ENCODE data around the gene SOX30. TPM values are rescaled to one million over a fixed set of nuclear protein-coding genes. Genes with fewer than 3 reads are reported as not detected.

Gene SOX30
- total RNA-seq, 3 donors from 2014 or later = 0.08 TPM; not detected in 2

GRCh38 chr5:157648275-157648990 lies 3.8 kb downstream of the SOX30 start:
- peaks cover 2% of the 10 kb centered on the region for H3K27me3 Mint-ChIP-seq (ENCODE audit: low read depth)
- peaks cover 15% of the 10 kb centered on the region for H3K4me1 Mint-ChIP-seq (ENCODE audit: low read depth)
- H3K9me3 Mint-ChIP-seq = peaks cover 7% of the 10 kb centered on the region
- no peak for ATAC-seq
- no peak for DNase-seq
- peaks cover 7% of the 10 kb centered on the region for H3K36me3 Mint-ChIP-seq (ENCODE audit: insufficient read depth)
- no peak overlapping the region for H3K4me3 Mint-ChIP-seq

GRCh38 chr5:157640406-157641066 lies 11.7 kb downstream of the SOX30 start:
- no peak for DNase-seq
- Mint-ChIP-seq H3K27me3 (ENCODE audit: low read depth) (no peaks in the 10 kb centered on the region), H3K4me1 (ENCODE audit: low read depth) (no peaks in the 10 kb centered on the region), H3K9me3 (no peaks in the 10 kb centered on the region), H3K4me3 (no peak overlapping the region), H3K36me3 (ENCODE audit: insufficient read depth) (no peaks in the 10 kb centered on the region)
- no peak for ATAC-seq

GRCh38 chr5:157630341-157630740 lies 21.9 kb downstream of the SOX30 start:
- H3K4me3 Mint-ChIP-seq = no peak overlapping the region
- no peaks in the 10 kb centered on the region for H3K27me3 Mint-ChIP-seq (ENCODE audit: low read depth)
- ATAC-seq (no peak), DNase-seq (no peak)
- H3K9me3 Mint-ChIP-seq = peaks cover 5% of the 10 kb centered on the region
- H3K4me1 Mint-ChIP-seq (ENCODE audit: low read depth) = no peaks in the 10 kb centered on the region
- H3K36me3 Mint-ChIP-seq (ENCODE audit: insufficient read depth) = no peaks in the 10 kb centered on the region

- no peaks in the 10 kb centered on the region for H3K36me3 Mint-ChIP-seq (ENCODE audit: insufficient read depth)
- no peaks in the 10 kb centered on the region for H3K27me3 Mint-ChIP-seq (ENCODE audit: low read depth)
- H3K4me3 Mint-ChIP-seq = no peak overlapping the region
- no peak for ATAC-seq
- H3K9me3 Mint-ChIP-seq = peaks cover 5% of the 10 kb centered on the region
- no peak for DNase-seq
- no peaks in the 10 kb centered on the region for H3K4me1 Mint-ChIP-seq (ENCODE audit: low read depth)
Observed at GRCh38 chr5:157626831-157627230, 25.4 kb downstream of the SOX30 start.

GRCh38 chr5:157624144-157624543 lies 28.1 kb downstream of the SOX30 start:
- no peak for ATAC-seq
- H3K27me3 Mint-ChIP-seq (ENCODE audit: low read depth) = no peaks in the 10 kb centered on the region

GRCh38 chr5:157620776-157621175 lies 31.5 kb downstream of the SOX30 start:
- H3K4me3 Mint-ChIP-seq = no peak overlapping the region
- H3K9me3 Mint-ChIP-seq = no peaks in the 10 kb centered on the region
- H3K36me3 Mint-ChIP-seq (ENCODE audit: insufficient read depth) = no peaks in the 10 kb centered on the region
- no peaks in the 10 kb centered on the region for H3K27me3 Mint-ChIP-seq (ENCODE audit: low read depth)
- no peaks in the 10 kb centered on the region for H3K4me1 Mint-ChIP-seq (ENCODE audit: low read depth)
- DNase-seq (no peak), ATAC-seq (no peak)

More at GRCh38 chr5:157624144-157624543, 28.1 kb downstream of the SOX30 start:
- Mint-ChIP-seq H3K36me3 (ENCODE audit: insufficient read depth) (no peaks in the 10 kb centered on the region), H3K4me1 (ENCODE audit: low read depth) (no peaks in the 10 kb centered on the region), H3K4me3 (no peak overlapping the region), H3K9me3 (no peaks in the 10 kb centered on the region)
- no peak for DNase-seq

- H3K9me3 Mint-ChIP-seq = no peaks in the 10 kb centered on the region
- H3K4me3 Mint-ChIP-seq = no peak overlapping the region
- H3K4me1 Mint-ChIP-seq (ENCODE audit: low read depth) = peaks cover 12% of the 10 kb centered on the region
- DNase-seq = no peak
- ATAC-seq = no peak
- no peaks in the 10 kb centered on the region for H3K36me3 Mint-ChIP-seq (ENCODE audit: insufficient read depth)
- H3K27me3 Mint-ChIP-seq (ENCODE audit: low read depth) = no peaks in the 10 kb centered on the region
Observed at GRCh38 chr5:157618191-157618765, 34.0 kb downstream of the SOX30 start.

- no peaks in the 10 kb centered on the region for H3K9me3 Mint-ChIP-seq
Observed at GRCh38 chr5:157616785-157617184, 35.5 kb downstream of the SOX30 start.

GRCh38 chr5:157613385-157614245 lies 38.6 kb downstream of the SOX30 start:
- H3K9me3 Mint-ChIP-seq = no peaks in the 10 kb centered on the region
- H3K36me3 Mint-ChIP-seq (ENCODE audit: insufficient read depth) = no peaks in the 10 kb centered on the region
- H3K4me3 Mint-ChIP-seq = peak overlapping the region; percentile 12
- H3K27me3 Mint-ChIP-seq (ENCODE audit: low read depth) = no peaks in the 10 kb centered on the region
- peaks cover 42% of the 10 kb centered on the region for H3K4me1 Mint-ChIP-seq (ENCODE audit: low read depth)
- DNase-seq = no peak
- peak; percentile 43 to 53 for ATAC-seq

More at GRCh38 chr5:157616785-157617184, 35.5 kb downstream of the SOX30 start:
- no peak overlapping the region for H3K4me3 Mint-ChIP-seq
- H3K36me3 Mint-ChIP-seq (ENCODE audit: insufficient read depth) = no peaks in the 10 kb centered on the region
- DNase-seq (no peak), ATAC-seq (no peak)
- peaks cover 22% of the 10 kb centered on the region for H3K4me1 Mint-ChIP-seq (ENCODE audit: low read depth)
- H3K27me3 Mint-ChIP-seq (ENCODE audit: low read depth) = no peaks in the 10 kb centered on the region

- Mint-ChIP-seq H3K4me3 (no peak overlapping the region), H3K9me3 (no peaks in the 10 kb centered on the region), H3K36me3 (ENCODE audit: insufficient read depth) (no peaks in the 10 kb centered on the region), H3K27me3 (ENCODE audit: low read depth) (no peaks in the 10 kb centered on the region), H3K4me1 (ENCODE audit: low read depth) (peaks cover 51% of the 10 kb centered on the region)
- ATAC-seq = no peak
- DNase-seq = no peak
Observed at GRCh38 chr5:157612581-157612980, 39.7 kb downstream of the SOX30 start.

- Mint-ChIP-seq H3K4me3 (no peak overlapping the region), H3K4me1 (ENCODE audit: low read depth) (peaks cover 58% of the 10 kb centered on the region), H3K27me3 (ENCODE audit: low read depth) (no peaks in the 10 kb centered on the region), H3K9me3 (no peaks in the 10 kb centered on the region), H3K36me3 (ENCODE audit: insufficient read depth) (no peaks in the 10 kb centered on the region)
- DNase-seq = no peak
- no peak for ATAC-seq
Observed at GRCh38 chr5:157611571-157612476, 40.4 kb downstream of the SOX30 start.

- DNase-seq = no peak
- no peak for ATAC-seq
- no peak overlapping the region for H3K4me3 Mint-ChIP-seq
- H3K9me3 Mint-ChIP-seq = no peaks in the 10 kb centered on the region
- peaks cover 60% of the 10 kb centered on the region for H3K4me1 Mint-ChIP-seq (ENCODE audit: low read depth)
- H3K36me3 Mint-ChIP-seq (ENCODE audit: insufficient read depth) = no peaks in the 10 kb centered on the region
- no peaks in the 10 kb centered on the region for H3K27me3 Mint-ChIP-seq (ENCODE audit: low read depth)
Observed at GRCh38 chr5:157610990-157611389, 41.2 kb downstream of the SOX30 start.

- Mint-ChIP-seq H3K4me1 (ENCODE audit: low read depth) (peaks cover 67% of the 10 kb centered on the region), H3K9me3 (no peaks in the 10 kb centered on the region), H3K36me3 (ENCODE audit: insufficient read depth) (no peaks in the 10 kb centered on the region), H3K27me3 (ENCODE audit: low read depth) (no peaks in the 10 kb centered on the region), H3K4me3 (no peak overlapping the region)
- DNase-seq = no peak
- ATAC-seq = no peak
Observed at GRCh38 chr5:157608972-157609565, 43.2 kb downstream of the SOX30 start.
